Endothelial cell of umbilical vein (primary cell): ENCODE results near the gene RBM20.

Experiments
- CTCF ChIP-seq, 2 donors: IDR thresholded peaks; 1 replicate in 1 of 2; 2 replicates in 1 of 2; pipeline ENCODE4 v1.5.1; 2011; ENCODE audit warnings: low read length in 2 of 2, mild to moderate bottlenecking in 2 of 2, moderate library complexity in 2 of 2, control low read depth in 1 of 2, inconsistent platforms in 1 of 2, low read depth in 1 of 2; ENCODE audit not compliant: insufficient read depth in 1 of 2; ENCODE audit errors: extremely low read depth in 1 of 2
- EZH2 ChIP-seq: IDR thresholded peaks from 2 replicates; pipeline ENCODE4 v1.6.1; 2012; ENCODE audit warnings: borderline replicate concordance, low read depth, mild to moderate bottlenecking, moderate library complexity, low read length, inconsistent platforms; ENCODE audit not compliant: severe bottlenecking
- FOS ChIP-seq: IDR thresholded peaks from 2 replicates; pipeline ENCODE4 v1.6.1; 2011; ENCODE audit warnings: mild to moderate bottlenecking, low read length, moderate library complexity, borderline replicate concordance; ENCODE audit not compliant: insufficient read depth
- GATA2 ChIP-seq: IDR thresholded peaks from 2 replicates; pipeline ENCODE4 v1.7.0; 2011; ENCODE audit warnings: low read depth, mild to moderate bottlenecking, moderate library complexity, mixed read lengths, low read length; ENCODE audit not compliant: insufficient read length, insufficient read depth
- JUN ChIP-seq: IDR thresholded peaks from 2 replicates; pipeline ENCODE4 v1.6.1; 2011; ENCODE audit warnings: borderline replicate concordance, low read depth; ENCODE audit not compliant: insufficient read length, insufficient read depth
- MAX ChIP-seq: IDR thresholded peaks from 2 replicates; pipeline ENCODE4 v1.6.1; 2011; ENCODE audit not compliant: insufficient read depth, insufficient read length
- MYC ChIP-seq: IDR thresholded peaks from one replicate; pipeline ENCODE4 v1.6.1; 2011; ENCODE audit warnings: mild to moderate bottlenecking, low read depth, low read length
- POLR2A ChIP-seq: IDR thresholded peaks from 2 replicates; pipeline ENCODE4 v1.6.1; 2012; ENCODE audit warnings: low read depth, mild to moderate bottlenecking, control low read depth, low read length
- POLR2AphosphoS5 ChIP-seq: IDR thresholded peaks from 2 replicates; pipeline ENCODE4 v1.6.1; 2012; ENCODE audit warnings: low read depth, mild to moderate bottlenecking, control low read depth, low read length, moderate library complexity; ENCODE audit not compliant: insufficient read depth

GRCh38 chr10:110793128-110793812, 149.1 kb downstream of the RBM20 start:
- TF ChIP-seq JUN (no peak), EZH2 (no peak), POLR2A (no peak), CTCF (IDR thresholded peaks at IDR 0.05; ENCODE audit: extremely low read depth in 1 of 2, insufficient read depth in 1 of 2, low read depth in 1 of 2, low read length in 2 of 2) (no peak), GATA2 (no peak), MAX (no peak), MYC (no peak), POLR2AphosphoS5 (no peak), FOS (no peak)
